AG09319 (cell line): Measurements from ENCODE around the gene LRCH1.

Experiments
- DNase-seq: peaks from one replicate; pipeline ENCODE4 v3.0.0-alpha.2; 2010; ENCODE audit warnings: low read depth; ENCODE audit errors: extremely low read depth
- TF ChIP-seq, protein P1 (sequence below): IDR thresholded peaks from 2 replicates; pipeline ENCODE4 v1.5.1; 2011; ENCODE audit warnings: low read depth, mild to moderate bottlenecking, inconsistent platforms, low read length, moderate library complexity

LRCH1 gene

DNA sequence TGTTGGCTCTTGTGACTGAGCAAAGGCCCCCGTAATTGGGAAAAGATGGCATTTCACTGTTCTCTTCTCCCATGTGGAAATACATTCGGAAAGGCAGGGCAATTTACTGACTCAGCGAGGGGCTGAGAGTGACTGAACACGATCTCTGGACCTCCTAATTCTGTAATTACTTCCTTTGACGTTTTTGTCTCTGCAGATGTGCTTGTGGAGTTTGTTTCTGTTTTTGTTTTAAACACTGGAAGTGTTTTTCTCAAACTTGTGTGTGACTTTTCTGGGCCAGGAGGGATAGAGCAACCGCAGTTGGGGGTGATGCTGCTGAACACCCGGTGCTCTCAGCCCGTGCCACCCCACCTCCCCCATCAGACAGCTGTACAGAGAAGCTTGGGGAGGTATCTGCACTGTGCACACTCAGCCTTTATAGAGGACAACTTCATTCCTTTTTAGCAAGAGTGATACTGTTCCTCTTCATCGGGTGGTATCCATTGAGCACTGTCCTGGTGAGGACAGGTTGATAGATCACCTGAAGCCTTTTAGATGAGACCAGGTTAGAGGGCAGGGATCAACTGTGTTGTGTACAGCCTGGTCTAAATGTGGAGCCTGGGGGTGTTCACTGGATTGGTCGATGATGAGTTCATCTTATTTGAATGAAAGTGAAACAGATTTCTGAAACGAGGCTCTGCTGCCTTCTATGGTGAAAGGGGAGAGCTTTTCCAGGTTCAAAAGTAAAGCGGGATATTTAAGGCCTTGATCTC, 126.6 kb downstream of the LRCH1 start:
- TF ChIP-seq, protein P1, sequence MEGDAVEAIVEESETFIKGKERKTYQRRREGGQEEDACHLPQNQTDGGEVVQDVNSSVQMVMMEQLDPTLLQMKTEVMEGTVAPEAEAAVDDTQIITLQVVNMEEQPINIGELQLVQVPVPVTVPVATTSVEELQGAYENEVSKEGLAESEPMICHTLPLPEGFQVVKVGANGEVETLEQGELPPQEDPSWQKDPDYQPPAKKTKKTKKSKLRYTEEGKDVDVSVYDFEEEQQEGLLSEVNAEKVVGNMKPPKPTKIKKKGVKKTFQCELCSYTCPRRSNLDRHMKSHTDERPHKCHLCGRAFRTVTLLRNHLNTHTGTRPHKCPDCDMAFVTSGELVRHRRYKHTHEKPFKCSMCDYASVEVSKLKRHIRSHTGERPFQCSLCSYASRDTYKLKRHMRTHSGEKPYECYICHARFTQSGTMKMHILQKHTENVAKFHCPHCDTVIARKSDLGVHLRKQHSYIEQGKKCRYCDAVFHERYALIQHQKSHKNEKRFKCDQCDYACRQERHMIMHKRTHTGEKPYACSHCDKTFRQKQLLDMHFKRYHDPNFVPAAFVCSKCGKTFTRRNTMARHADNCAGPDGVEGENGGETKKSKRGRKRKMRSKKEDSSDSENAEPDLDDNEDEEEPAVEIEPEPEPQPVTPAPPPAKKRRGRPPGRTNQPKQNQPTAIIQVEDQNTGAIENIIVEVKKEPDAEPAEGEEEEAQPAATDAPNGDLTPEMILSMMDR = peak; percentile 33
- DNase-seq = peak; percentile 57

DNA sequence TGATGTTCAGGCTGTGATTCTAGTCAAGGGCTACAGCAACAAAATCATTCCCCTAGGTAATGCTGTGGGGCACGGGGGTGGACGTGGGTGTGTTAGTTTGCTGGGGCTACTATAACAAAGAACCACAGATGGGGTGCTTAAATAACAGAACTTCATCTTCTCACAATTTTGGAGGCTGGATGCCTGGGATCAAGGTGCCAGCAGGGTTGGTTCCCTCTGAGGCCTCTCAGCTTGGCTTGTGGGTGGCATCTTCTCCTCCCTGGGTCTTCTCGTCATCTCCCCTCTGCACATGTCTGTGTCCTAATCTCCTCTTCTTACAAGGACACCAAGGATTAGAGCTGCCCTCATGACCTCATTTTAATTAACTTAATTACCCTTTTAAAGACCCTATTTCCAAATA, 129.0 kb downstream of the LRCH1 start:
- DNase-seq = no peak
- TF ChIP-seq, protein P1 = no peak

- TF ChIP-seq, protein P1 = no peak
- no peak for DNase-seq
Observed at GRCh38 chr13:46682707-46683106, 129.7 kb downstream of the LRCH1 start.

DNA sequence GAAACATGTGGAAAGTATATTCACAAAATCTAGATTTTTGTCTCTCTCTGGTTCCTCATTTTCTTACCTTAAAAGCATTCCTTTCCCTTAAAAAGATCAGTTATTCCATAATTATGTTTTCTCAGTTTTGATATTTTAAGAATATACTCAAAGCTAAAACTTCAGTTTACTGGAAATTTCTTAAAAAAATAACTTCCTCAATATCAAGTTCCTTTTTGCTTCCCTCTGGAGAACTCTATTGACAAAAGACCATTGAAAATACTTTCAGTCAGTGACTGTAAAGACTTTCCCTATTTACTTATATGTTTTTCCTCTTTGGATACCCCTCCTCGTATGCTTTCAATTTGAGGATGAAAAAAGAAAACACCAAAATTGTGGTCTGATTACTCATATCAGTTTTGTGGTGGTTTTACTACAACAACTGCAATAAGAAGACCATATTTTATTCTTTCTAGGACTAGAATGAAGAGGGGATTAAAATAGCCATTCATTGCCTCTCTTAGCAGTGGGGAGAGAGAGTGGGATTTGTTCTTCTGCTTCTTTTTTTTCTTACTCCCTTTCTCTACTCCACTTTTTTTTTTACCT, 130.8 kb downstream of the LRCH1 start:
- DNase-seq = no peak
- TF ChIP-seq, protein P1 = no peak

GRCh38 chr13:46684287-46685001, 131.5 kb downstream of the LRCH1 start:
- DNase-seq = no peak
- TF ChIP-seq, protein P1 = no peak

- no peak for DNase-seq
- TF ChIP-seq, protein P1 = no peak
Observed at GRCh38 chr13:46685006-46685730, 132.2 kb downstream of the LRCH1 start.

DNA sequence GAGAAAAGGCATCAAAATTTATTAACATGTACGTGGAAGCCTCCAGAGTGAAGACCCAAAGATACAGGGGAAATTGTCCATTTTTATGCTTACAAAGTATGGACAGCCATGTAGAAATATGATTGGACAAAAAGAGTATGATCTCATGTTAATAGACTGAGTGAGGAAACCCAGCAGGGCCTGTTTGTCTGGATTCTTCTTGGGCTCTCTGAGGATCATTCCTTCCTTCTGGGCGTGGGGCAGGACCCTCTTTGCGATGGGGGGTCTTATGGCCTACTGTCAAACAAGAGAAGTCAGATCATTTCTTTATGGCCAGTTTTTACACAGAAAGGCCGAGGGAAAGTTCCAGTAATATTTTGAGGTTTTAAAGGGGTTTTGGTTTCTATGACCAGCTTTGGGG, 133.2 kb downstream of the LRCH1 start:
- no peak for DNase-seq
- TF ChIP-seq, protein P1 = no peak
